GM19324 (cell line): ENCODE data around the gene FAM161B.

Experiments used
- ATAC-seq: cut with Tn5 transposase; IDR thresholded peaks from one replicate; pipeline ENCODE4 v1.9.1; 2021; ENCODE audit warnings: mild to moderate bottlenecking, moderate library complexity; ENCODE audit not compliant: unreplicated experiment, low FRiP score

The FAM161B gene

DNA sequence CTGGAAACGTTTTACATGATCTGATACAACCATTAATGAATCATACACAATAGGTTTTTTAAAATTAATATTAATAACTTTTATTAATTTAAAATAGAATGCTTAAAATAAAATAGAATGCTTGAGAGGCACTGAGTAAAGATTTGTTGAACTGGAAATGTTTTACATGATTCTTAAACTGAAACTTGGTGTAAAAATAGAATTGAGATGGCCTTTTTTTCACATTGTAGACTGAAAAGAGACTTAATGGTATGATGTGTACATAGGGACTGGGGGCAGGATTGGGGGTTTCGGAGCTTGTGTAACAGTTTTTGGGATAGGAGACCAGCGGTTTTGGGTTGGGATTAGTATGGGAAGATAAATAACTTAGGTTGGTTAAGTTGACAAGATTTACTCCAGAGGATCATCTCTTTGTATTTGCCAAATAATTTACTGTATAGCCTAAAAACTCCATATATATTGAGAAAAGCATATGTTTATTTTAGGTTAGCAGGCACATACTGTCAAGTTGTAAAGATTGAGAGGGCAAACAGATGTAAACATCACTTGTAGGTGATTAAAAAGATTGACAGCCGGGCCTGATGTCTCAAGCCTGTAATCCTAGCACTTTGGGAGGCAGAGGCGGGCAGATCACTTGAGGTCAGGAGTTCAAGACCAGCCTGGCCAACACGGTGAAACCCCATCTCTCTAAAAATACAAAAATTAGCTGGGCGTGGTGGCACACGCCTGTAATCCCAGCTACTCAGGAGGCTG is 65.3 kb downstream of the FAM161B start:
- ATAC-seq: no peak
